Hepatocyte (in vitro differentiated cells): ENCODE measurements around the gene PARD3B.

Experiments
- CTCF ChIP-seq: fragments of 200-600 bp; sonication (generic); IDR thresholded peaks from 2 replicates; pipeline ENCODE4 v1.5.1; 2016; ENCODE audit warnings: antibody characterized with exemption, mild to moderate bottlenecking; ENCODE audit not compliant: poor library complexity
- EZH2 ChIP-seq: fragments of 200-600 bp; sonication (generic); IDR thresholded peaks from 2 replicates; pipeline ENCODE4 v1.6.1; 2016; ENCODE audit warnings: antibody characterized with exemption, mild to moderate bottlenecking, borderline replicate concordance
- EZH2phosphoT487 ChIP-seq: fragments of 200-600 bp; sonication (generic); IDR thresholded peaks from one replicate; pipeline ENCODE4 v1.6.1; 2018; ENCODE audit warnings: antibody characterized with exemption, mild to moderate bottlenecking, low read depth, moderate library complexity; ENCODE audit not compliant: unreplicated experiment, severe bottlenecking

- TF ChIP-seq EZH2phosphoT487 (no peak), CTCF (no peak), EZH2 (no peak)
Measured at GRCh38 chr2:205190528-205190927, 645.3 kb downstream of the PARD3B start.
